Spleen (tissue), 7 donors: ENCODE results near the gene LRP2.

Experiments
- POLR2A ChIP-seq, 3 donors: fragments of 450-650 bp; IDR thresholded peaks; one replicate each; pipeline ENCODE4 v1.5.1; 2017; ENCODE audit warnings: antibody characterized with exemption in 3 of 3, mild to moderate bottlenecking in 1 of 3
- TF ChIP-seq, protein P1 (sequence below), 11 experiments: fragments of 200-600 bp in 7 of 11; fragments of 450-650 bp in 4 of 11; sonication (generic) in 4 of 11; IDR thresholded peaks in 8 of 11; conservative IDR thresholded peaks in 3 of 11; 1 replicate in 7 of 11; 2 replicates in 4 of 11; pipeline versions ENCODE4 v1.4.0 to v1.8.0; 2016 to 2021; ENCODE audit warnings: antibody characterized with exemption in 11 of 11, inconsistent platforms in 4 of 11, mild to moderate bottlenecking in 1 of 11
- donor health status: DM: no; HTN: no; CAD: no; lungs with moderate emphysema.
- donor health status: DM: no; HTN: no; CAD: no.
- donor health status: DM: no; HTN: no; CAD: no.

DNA sequence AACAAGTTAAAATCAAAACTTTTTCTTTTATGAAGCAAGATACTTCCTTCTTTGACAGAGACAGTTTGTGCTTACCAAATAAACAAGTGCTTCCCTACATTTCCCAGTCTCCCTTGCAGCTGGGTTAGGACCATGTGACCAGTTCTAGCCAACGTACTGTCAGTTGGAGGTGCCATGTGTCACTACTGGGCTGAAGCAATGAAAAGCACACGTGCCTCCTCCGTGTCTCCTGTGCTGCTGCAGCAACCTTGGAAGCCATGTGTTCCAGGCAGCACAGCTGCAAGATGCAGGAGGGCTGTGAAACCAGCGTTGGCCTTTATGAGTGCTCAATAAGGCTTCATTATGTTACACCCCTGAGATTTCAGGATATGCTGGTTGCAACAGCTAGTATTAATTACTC is 199.7 kb downstream of the LRP2 start:
- TF ChIP-seq, protein P1, sequence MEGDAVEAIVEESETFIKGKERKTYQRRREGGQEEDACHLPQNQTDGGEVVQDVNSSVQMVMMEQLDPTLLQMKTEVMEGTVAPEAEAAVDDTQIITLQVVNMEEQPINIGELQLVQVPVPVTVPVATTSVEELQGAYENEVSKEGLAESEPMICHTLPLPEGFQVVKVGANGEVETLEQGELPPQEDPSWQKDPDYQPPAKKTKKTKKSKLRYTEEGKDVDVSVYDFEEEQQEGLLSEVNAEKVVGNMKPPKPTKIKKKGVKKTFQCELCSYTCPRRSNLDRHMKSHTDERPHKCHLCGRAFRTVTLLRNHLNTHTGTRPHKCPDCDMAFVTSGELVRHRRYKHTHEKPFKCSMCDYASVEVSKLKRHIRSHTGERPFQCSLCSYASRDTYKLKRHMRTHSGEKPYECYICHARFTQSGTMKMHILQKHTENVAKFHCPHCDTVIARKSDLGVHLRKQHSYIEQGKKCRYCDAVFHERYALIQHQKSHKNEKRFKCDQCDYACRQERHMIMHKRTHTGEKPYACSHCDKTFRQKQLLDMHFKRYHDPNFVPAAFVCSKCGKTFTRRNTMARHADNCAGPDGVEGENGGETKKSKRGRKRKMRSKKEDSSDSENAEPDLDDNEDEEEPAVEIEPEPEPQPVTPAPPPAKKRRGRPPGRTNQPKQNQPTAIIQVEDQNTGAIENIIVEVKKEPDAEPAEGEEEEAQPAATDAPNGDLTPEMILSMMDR (IDR thresholded peaks at IDR 0.05 in 8 of 11, conservative IDR thresholded peaks at IDR 0.05 in 3 of 11) = no peak
- TF ChIP-seq POLR2A (IDR thresholded peaks at IDR 0.05) = no peak
